OCI-LY1 (cell line): ENCODE data around the gene TMEM45A.

Experiments used
- EZH2 ChIP-seq: fragments of 200-600 bp; sonication (generic), shearing (Covaris generic); IDR thresholded peaks from 2 replicates; pipeline ENCODE4 v1.8.0; 2017; ENCODE audit warnings: borderline replicate concordance, mixed run types, mild to moderate bottlenecking, antibody characterized with exemption, low read length, moderate library complexity, mixed read lengths
- TF ChIP-seq, protein P1 (sequence below): fragments of 200-600 bp; sonication (generic), shearing (Covaris generic); IDR thresholded peaks from 2 replicates; pipeline ENCODE4 v1.5.1; 2017; ENCODE audit warnings: mild to moderate bottlenecking, antibody characterized with exemption, low read length, moderate library complexity, mixed read lengths

DNA sequence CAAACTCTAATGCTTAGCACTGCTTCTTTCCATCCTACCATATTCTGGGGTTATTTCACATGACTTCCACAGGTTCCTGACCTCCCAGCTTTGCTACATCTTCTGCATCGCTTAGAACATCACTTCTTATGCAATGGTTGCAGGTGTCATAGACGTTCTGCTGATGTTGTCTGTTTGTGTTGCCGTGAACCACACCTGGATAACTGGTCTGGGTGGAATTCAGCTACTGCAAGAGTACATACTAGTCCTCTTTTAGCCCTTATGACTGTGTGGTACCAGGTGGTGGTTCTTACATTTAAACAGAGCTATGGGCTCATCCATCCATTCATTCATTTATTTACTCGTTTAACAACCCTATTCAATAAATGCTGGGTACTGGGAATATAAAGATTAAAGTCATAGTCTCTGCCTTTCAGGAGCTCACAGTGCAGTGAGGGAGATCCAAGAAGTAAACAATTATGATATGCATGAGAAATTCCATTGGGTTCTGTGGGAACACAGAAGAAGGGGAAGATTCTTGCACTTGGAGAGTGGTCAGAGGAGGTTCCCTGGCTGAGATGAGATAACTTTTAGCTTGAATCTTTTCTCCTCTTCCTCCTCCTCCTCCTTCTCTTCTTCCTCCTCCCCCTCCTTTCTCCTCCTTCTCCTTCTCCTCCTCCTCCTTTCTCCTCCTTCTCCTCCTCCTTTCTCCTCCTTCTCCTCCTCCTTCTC lies 30.8 kb downstream of the TMEM45A start:
- TF ChIP-seq, protein P1, sequence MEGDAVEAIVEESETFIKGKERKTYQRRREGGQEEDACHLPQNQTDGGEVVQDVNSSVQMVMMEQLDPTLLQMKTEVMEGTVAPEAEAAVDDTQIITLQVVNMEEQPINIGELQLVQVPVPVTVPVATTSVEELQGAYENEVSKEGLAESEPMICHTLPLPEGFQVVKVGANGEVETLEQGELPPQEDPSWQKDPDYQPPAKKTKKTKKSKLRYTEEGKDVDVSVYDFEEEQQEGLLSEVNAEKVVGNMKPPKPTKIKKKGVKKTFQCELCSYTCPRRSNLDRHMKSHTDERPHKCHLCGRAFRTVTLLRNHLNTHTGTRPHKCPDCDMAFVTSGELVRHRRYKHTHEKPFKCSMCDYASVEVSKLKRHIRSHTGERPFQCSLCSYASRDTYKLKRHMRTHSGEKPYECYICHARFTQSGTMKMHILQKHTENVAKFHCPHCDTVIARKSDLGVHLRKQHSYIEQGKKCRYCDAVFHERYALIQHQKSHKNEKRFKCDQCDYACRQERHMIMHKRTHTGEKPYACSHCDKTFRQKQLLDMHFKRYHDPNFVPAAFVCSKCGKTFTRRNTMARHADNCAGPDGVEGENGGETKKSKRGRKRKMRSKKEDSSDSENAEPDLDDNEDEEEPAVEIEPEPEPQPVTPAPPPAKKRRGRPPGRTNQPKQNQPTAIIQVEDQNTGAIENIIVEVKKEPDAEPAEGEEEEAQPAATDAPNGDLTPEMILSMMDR = no peak
- TF ChIP-seq EZH2 = no peak
